ENCODE measurements around the gene CATSPERE.

CATSPERE gene

DNA sequence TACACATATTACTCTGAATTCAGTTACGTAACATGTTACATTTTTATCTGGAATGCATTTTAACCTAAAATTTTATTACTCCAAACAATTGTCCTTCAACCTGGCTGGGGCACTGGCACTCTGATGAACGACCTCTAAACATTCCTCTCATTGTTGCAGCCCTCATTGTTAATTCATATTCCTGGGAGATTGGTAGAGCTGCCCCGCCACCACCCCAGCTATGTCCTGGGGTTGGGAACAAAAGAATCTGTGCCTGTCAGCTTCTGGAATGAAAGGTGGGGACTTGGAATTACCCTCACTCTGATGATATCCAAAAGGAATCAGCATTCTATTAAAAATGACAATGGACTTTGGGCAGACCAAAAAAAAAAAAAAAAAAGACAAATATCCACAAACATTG is 153.8 kb downstream of the CATSPERE start:
- H3K79me1 ChIP-seq (ENCODE audit: low read depth, low read length), result no peaks in the 10 kb centered on the region
- WGBS, 2 donors (ENCODE audit: extremely low coverage in 2 of 2, insufficient read length in 2 of 2, insufficient replicate concordance in 1 of 2), result no CpG with 5 or more reads among the region's 3 CpGs
- H2BK15ac ChIP-seq (ENCODE audit: low read length), result no peak overlapping the region
- H2AK5ac ChIP-seq (ENCODE audit: low read depth, low read length), result no peak overlapping the region
- H3K18ac ChIP-seq (ENCODE audit: low read length), result no peak overlapping the region
- H3K4me2 ChIP-seq (ENCODE audit: insufficient read depth, low read length, poor library complexity, severe bottlenecking), result no peak overlapping the region
- no peak overlapping the region for H3K4me3 ChIP-seq (ENCODE audit: low read length in 2 of 2)
- H2BK120ac ChIP-seq (ENCODE audit: low read depth, low read length), result no peak overlapping the region
- no peak overlapping the region for H4K91ac ChIP-seq (ENCODE audit: low read depth, low read length, poor library complexity)
- H3K23ac ChIP-seq (ENCODE audit: low read depth, low read length, poor library complexity), result no peak overlapping the region
- H3K36me3 ChIP-seq (replicated peaks in 1 of 2; ENCODE audit: control insufficient read depth in 2 of 2, insufficient read depth in 2 of 2, low read length in 2 of 2), result no peaks in the 10 kb centered on the region
- no peak overlapping the region for H3K14ac ChIP-seq (ENCODE audit: low read length)
- H3K27me3 ChIP-seq (ENCODE audit: control insufficient read depth in 3 of 3, insufficient read depth in 3 of 3, low read depth in 1 of 3, low read length in 3 of 3), result no peaks in the 10 kb centered on the region
- no peak overlapping the region for H3K9ac ChIP-seq (ENCODE audit: low read depth, low read length, poor library complexity)
- H2AFZ ChIP-seq (ENCODE audit: low read length), result no peak overlapping the region
- no peak overlapping the region for H3K4ac ChIP-seq (ENCODE audit: low read length)
- DNase-seq (ENCODE audit: low spot score), result no peak
- no peak overlapping the region for H3K27ac ChIP-seq (replicated peaks; ENCODE audit: low read length)
- H4K8ac ChIP-seq (ENCODE audit: low read depth, low read length), result no peak overlapping the region
- H3K4me1 ChIP-seq (ENCODE audit: control insufficient read depth in 2 of 2, insufficient read depth in 1 of 2, low read depth in 1 of 2, low read length in 2 of 2), result no peaks in the 10 kb centered on the region
- no peak overlapping the region for H2BK5ac ChIP-seq (ENCODE audit: low read length)
- no peak overlapping the region for H2BK12ac ChIP-seq (ENCODE audit: low read length)
- H3K9me3 ChIP-seq (replicated peaks in 1 of 2; ENCODE audit: control insufficient read depth in 2 of 2, insufficient read depth in 1 of 2, low read depth in 1 of 2, low read length in 2 of 2), result no peaks in the 10 kb centered on the region

DNA sequence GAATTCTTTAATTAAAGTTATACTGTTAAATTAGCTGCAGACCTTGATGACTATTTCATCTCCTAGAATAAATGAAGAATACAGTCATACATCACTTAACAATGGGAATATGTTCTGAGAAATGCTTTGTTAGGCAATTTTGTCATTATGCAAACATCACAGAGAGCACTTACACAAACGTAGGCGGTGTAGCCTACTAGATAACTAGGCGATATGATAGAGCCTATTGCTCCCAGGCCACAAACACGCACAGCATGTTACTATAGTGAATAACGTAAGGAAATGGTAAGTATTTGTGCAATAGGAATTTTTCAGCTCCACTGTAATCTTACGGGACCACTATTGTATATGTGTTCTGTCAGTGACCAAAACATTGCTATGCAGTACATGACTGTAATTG is 154.2 kb downstream of the CATSPERE start:
- H3K4me1 ChIP-seq (ENCODE audit: control insufficient read depth in 2 of 2, insufficient read depth in 1 of 2, low read depth in 1 of 2, low read length in 2 of 2), result no peaks in the 10 kb centered on the region
- no CpG with 5 or more reads among the region's 6 CpGs for WGBS, 2 donors (ENCODE audit: extremely low coverage in 2 of 2, insufficient read length in 2 of 2, insufficient replicate concordance in 1 of 2)
- no peak overlapping the region for H3K27ac ChIP-seq (replicated peaks; ENCODE audit: low read length)

DNA sequence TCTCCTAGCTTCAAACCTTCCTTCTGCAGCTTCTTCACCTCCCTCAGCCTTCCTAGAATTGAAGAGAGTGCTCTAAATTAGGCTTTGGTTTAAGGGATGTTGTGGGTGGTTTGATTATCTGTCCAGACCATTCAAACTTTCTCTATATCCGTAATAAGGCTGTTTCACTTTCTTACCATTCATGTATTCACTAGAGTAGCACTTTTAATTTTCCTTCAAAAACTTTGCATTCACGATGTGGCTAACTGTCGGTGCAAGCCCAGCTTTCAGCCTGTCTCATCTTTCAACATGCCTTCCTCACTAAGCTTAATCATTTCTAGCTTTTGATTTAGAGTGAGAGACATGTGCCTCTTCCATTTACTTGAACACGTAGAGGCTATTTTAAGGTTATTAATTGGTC is 165.6 kb downstream of the CATSPERE start:
- H4K91ac ChIP-seq (ENCODE audit: low read depth, low read length, poor library complexity), result no peak overlapping the region
- no peak overlapping the region for H2AK5ac ChIP-seq (ENCODE audit: low read depth, low read length)
- H2BK120ac ChIP-seq (ENCODE audit: low read depth, low read length), result no peak overlapping the region
- H3K23ac ChIP-seq (ENCODE audit: low read depth, low read length, poor library complexity), result no peak overlapping the region
- WGBS, 2 donors (ENCODE audit: extremely low coverage in 2 of 2, insufficient read length in 2 of 2, insufficient replicate concordance in 1 of 2), result no CpG with 5 or more reads among the region's 4 CpGs
- H2AFZ ChIP-seq (ENCODE audit: low read length), result no peak overlapping the region
- no peak overlapping the region for H3K9ac ChIP-seq (ENCODE audit: low read depth, low read length, poor library complexity)
- no peak overlapping the region for H2BK5ac ChIP-seq (ENCODE audit: low read length)
- no peak overlapping the region for H3K4me2 ChIP-seq (ENCODE audit: insufficient read depth, low read length, poor library complexity, severe bottlenecking)
- H3K4me3 ChIP-seq (ENCODE audit: low read length in 2 of 2), result no peak overlapping the region
- H3K9me3 ChIP-seq (replicated peaks in 1 of 2; ENCODE audit: control insufficient read depth in 2 of 2, insufficient read depth in 1 of 2, low read depth in 1 of 2, low read length in 2 of 2), result no peaks in the 10 kb centered on the region
- no peaks in the 10 kb centered on the region for H3K4me1 ChIP-seq (ENCODE audit: control insufficient read depth in 2 of 2, insufficient read depth in 1 of 2, low read depth in 1 of 2, low read length in 2 of 2)
- no peak overlapping the region for H3K27ac ChIP-seq (replicated peaks; ENCODE audit: low read length)
- H3K18ac ChIP-seq (ENCODE audit: low read length), result no peak overlapping the region
- H4K8ac ChIP-seq (ENCODE audit: low read depth, low read length), result no peak overlapping the region
- no peak overlapping the region for H2BK12ac ChIP-seq (ENCODE audit: low read length)
- DNase-seq (ENCODE audit: low spot score), result no peak
- no peak overlapping the region for H2BK15ac ChIP-seq (ENCODE audit: low read length)
- no peaks in the 10 kb centered on the region for H3K27me3 ChIP-seq (ENCODE audit: control insufficient read depth in 3 of 3, insufficient read depth in 3 of 3, low read depth in 1 of 3, low read length in 3 of 3)
- no peak overlapping the region for H3K14ac ChIP-seq (ENCODE audit: low read length)
- no peaks in the 10 kb centered on the region for H3K79me1 ChIP-seq (ENCODE audit: low read depth, low read length)
- H3K4ac ChIP-seq (ENCODE audit: low read length), result no peak overlapping the region
- no peaks in the 10 kb centered on the region for H3K36me3 ChIP-seq (replicated peaks in 1 of 2; ENCODE audit: control insufficient read depth in 2 of 2, insufficient read depth in 2 of 2, low read length in 2 of 2)

More for the DNA sequence above, 154.2 kb downstream of the CATSPERE start:
- no peak overlapping the region for H2AFZ ChIP-seq (ENCODE audit: low read length)
- no peak overlapping the region for H4K91ac ChIP-seq (ENCODE audit: low read depth, low read length, poor library complexity)
- no peak overlapping the region for H2BK12ac ChIP-seq (ENCODE audit: low read length)
- no peak overlapping the region for H3K4me2 ChIP-seq (ENCODE audit: insufficient read depth, low read length, poor library complexity, severe bottlenecking)
- H3K4me3 ChIP-seq (ENCODE audit: low read length in 2 of 2), result no peak overlapping the region
- H2BK120ac ChIP-seq (ENCODE audit: low read depth, low read length), result no peak overlapping the region
- H3K18ac ChIP-seq (ENCODE audit: low read length), result no peak overlapping the region
- no peaks in the 10 kb centered on the region for H3K36me3 ChIP-seq (replicated peaks in 1 of 2; ENCODE audit: control insufficient read depth in 2 of 2, insufficient read depth in 2 of 2, low read length in 2 of 2)
- H3K14ac ChIP-seq (ENCODE audit: low read length), result no peak overlapping the region
- no peaks in the 10 kb centered on the region for H3K9me3 ChIP-seq (replicated peaks in 1 of 2; ENCODE audit: control insufficient read depth in 2 of 2, insufficient read depth in 1 of 2, low read depth in 1 of 2, low read length in 2 of 2)
- H2BK15ac ChIP-seq (ENCODE audit: low read length), result no peak overlapping the region
- no peak for DNase-seq (ENCODE audit: low spot score)
- no peak overlapping the region for H3K4ac ChIP-seq (ENCODE audit: low read length)
- H3K79me1 ChIP-seq (ENCODE audit: low read depth, low read length), result no peaks in the 10 kb centered on the region
- no peak overlapping the region for H2BK5ac ChIP-seq (ENCODE audit: low read length)
- no peak overlapping the region for H3K23ac ChIP-seq (ENCODE audit: low read depth, low read length, poor library complexity)
- no peak overlapping the region for H4K8ac ChIP-seq (ENCODE audit: low read depth, low read length)
- no peak overlapping the region for H2AK5ac ChIP-seq (ENCODE audit: low read depth, low read length)
- no peak overlapping the region for H3K9ac ChIP-seq (ENCODE audit: low read depth, low read length, poor library complexity)
- H3K27me3 ChIP-seq (ENCODE audit: control insufficient read depth in 3 of 3, insufficient read depth in 3 of 3, low read depth in 1 of 3, low read length in 3 of 3), result no peaks in the 10 kb centered on the region

DNA sequence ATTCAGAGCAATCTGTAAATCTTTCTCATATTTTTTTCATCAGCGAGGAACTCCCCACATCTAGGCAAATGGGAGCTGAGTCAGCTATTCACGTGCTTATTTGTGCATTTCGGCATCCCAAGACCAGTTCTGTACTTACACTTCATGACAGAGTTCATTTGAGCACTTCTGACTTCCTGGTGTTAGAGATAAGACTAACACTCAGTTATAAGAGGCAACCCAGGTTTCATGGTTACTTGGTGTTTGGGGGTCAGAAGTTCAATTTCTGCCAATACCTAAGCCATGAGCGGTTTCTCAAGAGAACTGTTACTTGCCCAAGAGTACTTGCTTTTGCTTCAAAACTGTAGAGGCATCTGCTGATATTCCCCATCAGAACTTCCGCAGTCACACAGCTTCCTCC is 167.7 kb downstream of the CATSPERE start:
- Histone ChIP-seq H3K9me3 (replicated peaks in 1 of 2; ENCODE audit: control insufficient read depth in 2 of 2, insufficient read depth in 1 of 2, low read depth in 1 of 2, low read length in 2 of 2) (no peaks in the 10 kb centered on the region), H3K4me2 (ENCODE audit: insufficient read depth, low read length, poor library complexity, severe bottlenecking) (no peak overlapping the region), H3K14ac (ENCODE audit: low read length) (no peak overlapping the region), H3K9ac (ENCODE audit: low read depth, low read length, poor library complexity) (no peak overlapping the region), H2BK12ac (ENCODE audit: low read length) (no peak overlapping the region), H3K4me3 (ENCODE audit: low read length in 2 of 2) (no peak overlapping the region), H2BK5ac (ENCODE audit: low read length) (no peak overlapping the region), H4K8ac (ENCODE audit: low read depth, low read length) (no peak overlapping the region), H3K79me1 (ENCODE audit: low read depth, low read length) (no peaks in the 10 kb centered on the region), H3K4me1 (ENCODE audit: control insufficient read depth in 2 of 2, insufficient read depth in 1 of 2, low read depth in 1 of 2, low read length in 2 of 2) (no peaks in the 10 kb centered on the region), H3K36me3 (replicated peaks in 1 of 2; ENCODE audit: control insufficient read depth in 2 of 2, insufficient read depth in 2 of 2, low read length in 2 of 2) (no peaks in the 10 kb centered on the region), H4K91ac (ENCODE audit: low read depth, low read length, poor library complexity) (no peak overlapping the region), H3K27ac (replicated peaks; ENCODE audit: low read length) (no peak overlapping the region), H3K27me3 (ENCODE audit: control insufficient read depth in 3 of 3, insufficient read depth in 3 of 3, low read depth in 1 of 3, low read length in 3 of 3) (no peaks in the 10 kb centered on the region), H2BK120ac (ENCODE audit: low read depth, low read length) (no peak overlapping the region), H2AFZ (ENCODE audit: low read length) (no peak overlapping the region), H2AK5ac (ENCODE audit: low read depth, low read length) (no peak overlapping the region), H3K4ac (ENCODE audit: low read length) (no peak overlapping the region), H2BK15ac (ENCODE audit: low read length) (no peak overlapping the region), H3K23ac (ENCODE audit: low read depth, low read length, poor library complexity) (no peak overlapping the region), H3K18ac (ENCODE audit: low read length) (no peak overlapping the region)
- no peak for DNase-seq (ENCODE audit: low spot score)
- no CpG with 5 or more reads among the region's 5 CpGs for WGBS, 2 donors (ENCODE audit: extremely low coverage in 2 of 2, insufficient read length in 2 of 2, insufficient replicate concordance in 1 of 2)
